ENCODE results near the gene NYNRIN. TPM values are rescaled to one million over a fixed set of nuclear protein-coding genes. Genes with fewer than 3 reads are reported as not detected.

Gene NYNRIN
- polyA plus RNA-seq, 1 donor from 2014 or later, result 5.7 TPM

DNA sequence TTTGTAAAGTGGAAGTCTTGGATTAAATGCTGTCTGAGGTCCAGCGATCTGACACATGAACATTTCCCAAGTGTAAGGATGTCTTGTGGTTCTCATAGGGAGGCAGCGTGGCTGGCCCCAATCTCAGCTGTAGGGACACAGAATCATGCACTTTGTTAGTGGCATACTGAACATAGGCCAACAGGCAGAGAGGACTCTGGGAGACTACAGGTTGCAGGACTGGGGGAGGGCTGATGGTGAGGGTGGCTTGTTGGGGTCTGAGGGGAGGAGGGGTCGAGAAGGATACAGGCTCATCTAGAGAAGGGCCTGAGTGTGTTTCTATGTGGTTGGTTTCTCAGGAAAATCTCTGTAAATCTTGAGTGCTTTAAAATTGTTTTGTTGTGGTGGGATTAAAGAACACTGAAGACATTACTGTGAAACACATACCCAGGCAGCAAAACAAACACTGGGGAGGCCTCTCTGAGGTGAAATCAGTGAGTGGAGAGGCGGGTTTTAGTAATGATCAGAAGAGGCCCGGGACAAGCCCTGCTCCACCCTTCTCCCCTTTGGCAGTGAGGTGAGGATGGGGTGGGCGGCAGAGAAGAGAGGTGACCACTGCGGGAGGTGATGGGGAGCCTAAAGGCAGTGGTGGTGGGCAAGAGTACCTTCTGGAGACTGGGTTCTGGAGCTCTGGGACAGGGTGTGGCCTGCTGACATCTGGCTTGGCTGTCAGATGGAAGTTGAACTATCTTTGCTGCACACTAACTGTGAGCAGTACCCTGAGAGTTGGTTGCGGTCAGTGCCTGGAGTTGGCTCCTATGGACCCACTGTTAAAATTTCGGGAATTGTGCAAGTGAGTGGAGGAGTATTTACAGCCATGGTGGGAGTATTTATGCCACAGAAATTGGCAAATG is 3.3 kb downstream of the NYNRIN start (continued):
- TF ChIP-seq, protein P1, sequence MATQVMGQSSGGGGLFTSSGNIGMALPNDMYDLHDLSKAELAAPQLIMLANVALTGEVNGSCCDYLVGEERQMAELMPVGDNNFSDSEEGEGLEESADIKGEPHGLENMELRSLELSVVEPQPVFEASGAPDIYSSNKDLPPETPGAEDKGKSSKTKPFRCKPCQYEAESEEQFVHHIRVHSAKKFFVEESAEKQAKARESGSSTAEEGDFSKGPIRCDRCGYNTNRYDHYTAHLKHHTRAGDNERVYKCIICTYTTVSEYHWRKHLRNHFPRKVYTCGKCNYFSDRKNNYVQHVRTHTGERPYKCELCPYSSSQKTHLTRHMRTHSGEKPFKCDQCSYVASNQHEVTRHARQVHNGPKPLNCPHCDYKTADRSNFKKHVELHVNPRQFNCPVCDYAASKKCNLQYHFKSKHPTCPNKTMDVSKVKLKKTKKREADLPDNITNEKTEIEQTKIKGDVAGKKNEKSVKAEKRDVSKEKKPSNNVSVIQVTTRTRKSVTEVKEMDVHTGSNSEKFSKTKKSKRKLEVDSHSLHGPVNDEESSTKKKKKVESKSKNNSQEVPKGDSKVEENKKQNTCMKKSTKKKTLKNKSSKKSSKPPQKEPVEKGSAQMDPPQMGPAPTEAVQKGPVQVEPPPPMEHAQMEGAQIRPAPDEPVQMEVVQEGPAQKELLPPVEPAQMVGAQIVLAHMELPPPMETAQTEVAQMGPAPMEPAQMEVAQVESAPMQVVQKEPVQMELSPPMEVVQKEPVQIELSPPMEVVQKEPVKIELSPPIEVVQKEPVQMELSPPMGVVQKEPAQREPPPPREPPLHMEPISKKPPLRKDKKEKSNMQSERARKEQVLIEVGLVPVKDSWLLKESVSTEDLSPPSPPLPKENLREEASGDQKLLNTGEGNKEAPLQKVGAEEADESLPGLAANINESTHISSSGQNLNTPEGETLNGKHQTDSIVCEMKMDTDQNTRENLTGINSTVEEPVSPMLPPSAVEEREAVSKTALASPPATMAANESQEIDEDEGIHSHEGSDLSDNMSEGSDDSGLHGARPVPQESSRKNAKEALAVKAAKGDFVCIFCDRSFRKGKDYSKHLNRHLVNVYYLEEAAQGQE (IDR thresholded peaks at IDR 0.05; ENCODE audit: borderline replicate concordance), result no peak

DNA sequence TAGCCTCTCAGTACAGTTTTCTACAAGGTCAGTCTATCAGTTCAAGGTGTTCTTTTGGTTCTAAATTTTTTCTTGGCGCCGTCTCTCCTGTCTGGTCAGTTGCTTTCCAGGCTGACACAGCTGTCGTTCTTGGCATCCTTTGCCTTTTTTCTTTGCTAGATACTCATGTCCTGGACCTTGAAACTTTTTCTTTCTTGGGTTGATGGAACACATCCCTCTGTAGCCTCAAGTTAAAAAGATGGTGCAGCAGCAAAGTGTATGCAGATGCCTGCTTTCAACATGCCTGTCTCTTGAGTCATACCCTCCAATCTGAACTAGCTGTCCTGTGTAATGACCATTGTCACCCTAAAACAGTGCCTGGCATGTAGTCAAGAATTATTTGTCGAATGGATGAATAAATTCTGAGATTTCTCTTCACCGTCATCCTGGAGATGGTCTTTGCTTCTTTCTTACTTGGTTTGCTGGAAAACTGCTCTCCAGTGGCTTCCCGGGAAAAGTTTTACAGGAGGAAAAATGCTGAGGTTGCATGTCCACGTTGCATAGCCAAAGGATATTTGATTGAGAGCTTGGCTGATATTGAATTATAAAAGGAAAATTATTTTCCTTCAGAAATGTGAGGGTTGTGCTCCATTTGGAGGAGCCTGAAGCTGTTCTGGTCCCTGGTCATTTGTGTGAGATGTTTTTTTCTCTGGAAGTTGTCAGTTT is 4.6 kb downstream of the NYNRIN start:
- Histone ChIP-seq H3F3A (ENCODE audit: insufficient read depth, low read length, poor library complexity, severe bottlenecking) (no peaks in the 10 kb centered on the region), H3K9me3 (ENCODE audit: low read length) (no peaks in the 10 kb centered on the region), H4K20me1 (ENCODE audit: insufficient read depth) (no peaks in the 10 kb centered on the region), H3K9me2 (ENCODE audit: insufficient read depth, low read length) (no peaks in the 10 kb centered on the region), H3K36me3 (ENCODE audit: insufficient read depth, low read length) (no peaks in the 10 kb centered on the region), H3K79me2 (replicated peaks; ENCODE audit: insufficient read depth, low read length) (peaks cover 11% of the 10 kb centered on the region), H2AFZ (ENCODE audit: low read depth, low read length) (no peak overlapping the region), H3K9ac (ENCODE audit: low read length) (no peak overlapping the region), H3K27ac (ENCODE audit: low read length) (no peak overlapping the region), H3K27me3 (ENCODE audit: insufficient read depth, low read depth, low read length) (peaks cover 3% of the 10 kb centered on the region), H3K4me2 (ENCODE audit: low read length) (no peak overlapping the region), H3K4me3 (ENCODE audit: low read length) (peak overlapping the region; percentile 10)
- no peak for TF ChIP-seq POLR2AphosphoS5 (IDR thresholded peaks at IDR 0.05)
- TF ChIP-seq TAF1 (IDR thresholded peaks at IDR 0.05; ENCODE audit: low read depth), result no peak
- no peak for TF ChIP-seq MXI1 (conservative IDR thresholded peaks at IDR 0.05; ENCODE audit: poor library complexity, severe bottlenecking)
- no peak for TF ChIP-seq RAD21 (conservative IDR thresholded peaks at IDR 0.05)
- TF ChIP-seq SMC3 (conservative IDR thresholded peaks at IDR 0.05; ENCODE audit: poor library complexity), result no peak
- TF ChIP-seq EP300 (conservative IDR thresholded peaks at IDR 0.05; ENCODE audit: poor library complexity, severe bottlenecking), result no peak
- TF ChIP-seq, protein P2, sequence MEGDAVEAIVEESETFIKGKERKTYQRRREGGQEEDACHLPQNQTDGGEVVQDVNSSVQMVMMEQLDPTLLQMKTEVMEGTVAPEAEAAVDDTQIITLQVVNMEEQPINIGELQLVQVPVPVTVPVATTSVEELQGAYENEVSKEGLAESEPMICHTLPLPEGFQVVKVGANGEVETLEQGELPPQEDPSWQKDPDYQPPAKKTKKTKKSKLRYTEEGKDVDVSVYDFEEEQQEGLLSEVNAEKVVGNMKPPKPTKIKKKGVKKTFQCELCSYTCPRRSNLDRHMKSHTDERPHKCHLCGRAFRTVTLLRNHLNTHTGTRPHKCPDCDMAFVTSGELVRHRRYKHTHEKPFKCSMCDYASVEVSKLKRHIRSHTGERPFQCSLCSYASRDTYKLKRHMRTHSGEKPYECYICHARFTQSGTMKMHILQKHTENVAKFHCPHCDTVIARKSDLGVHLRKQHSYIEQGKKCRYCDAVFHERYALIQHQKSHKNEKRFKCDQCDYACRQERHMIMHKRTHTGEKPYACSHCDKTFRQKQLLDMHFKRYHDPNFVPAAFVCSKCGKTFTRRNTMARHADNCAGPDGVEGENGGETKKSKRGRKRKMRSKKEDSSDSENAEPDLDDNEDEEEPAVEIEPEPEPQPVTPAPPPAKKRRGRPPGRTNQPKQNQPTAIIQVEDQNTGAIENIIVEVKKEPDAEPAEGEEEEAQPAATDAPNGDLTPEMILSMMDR (IDR thresholded peaks at IDR 0.05; ENCODE audit: poor library complexity, severe bottlenecking), result no peak
- TF ChIP-seq EZH2 (IDR thresholded peaks at IDR 0.05; ENCODE audit: borderline replicate concordance, insufficient read depth, low read length, poor library complexity, severe bottlenecking), result no peak
- TF ChIP-seq, protein P1 (IDR thresholded peaks at IDR 0.05; ENCODE audit: borderline replicate concordance), result no peak

Measured in neural cell (in vitro differentiated cells).